Inferior parietal cortex (tissue), 1 donor: ENCODE results near the gene TRIM73.
"Not testable (repeated sequence)": the region's sequence is repeated elsewhere in the genome, so short reads cannot be mapped to it uniquely, and the experiment has no call there.

Experiments used
- DNase-seq: peaks from one replicate; pipeline ENCODE4 v3.0.0-alpha.2; 2016; ENCODE audit errors: extremely low spot score

Gene TRIM73

DNA sequence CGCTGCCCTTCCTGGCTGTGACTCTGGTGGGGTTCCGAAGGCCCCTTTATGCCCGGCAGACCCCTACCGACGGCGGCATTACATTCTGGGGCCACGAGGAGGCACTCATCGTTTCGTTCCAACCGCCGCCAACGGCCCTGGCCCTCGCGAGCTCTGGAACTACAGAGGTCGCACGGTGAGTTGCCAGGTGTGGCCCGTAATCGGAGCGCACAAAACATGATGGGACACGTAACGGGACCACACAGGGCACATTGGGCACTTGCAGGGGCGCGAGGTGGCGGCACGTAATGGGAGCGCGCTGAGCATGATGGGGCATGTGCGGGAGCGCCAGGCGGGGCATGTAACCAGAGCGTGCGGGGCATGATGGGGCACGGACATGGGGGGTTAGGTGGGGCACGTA is at the start of gene TRIM73:
Gene TRIM73 (plus strand): TSS at position 301 of the 400 bp plus-strand sequence. CDS start 3,305 bp downstream, outside the sequence.
- DNase-seq = not testable (repeated sequence)

GRCh38 chr7:75358671-75359541 is 36.5 kb upstream of the TRIM73 start:
- DNase-seq = not testable (repeated sequence)

- not testable (repeated sequence) for DNase-seq
These were observed 35.9 kb upstream of the TRIM73 start for GRCh38 chr7:75359542-75359848.

GRCh38 chr7:75364079-75364478 is 31.4 kb upstream of the TRIM73 start:
- not testable (repeated sequence) for DNase-seq

DNA sequence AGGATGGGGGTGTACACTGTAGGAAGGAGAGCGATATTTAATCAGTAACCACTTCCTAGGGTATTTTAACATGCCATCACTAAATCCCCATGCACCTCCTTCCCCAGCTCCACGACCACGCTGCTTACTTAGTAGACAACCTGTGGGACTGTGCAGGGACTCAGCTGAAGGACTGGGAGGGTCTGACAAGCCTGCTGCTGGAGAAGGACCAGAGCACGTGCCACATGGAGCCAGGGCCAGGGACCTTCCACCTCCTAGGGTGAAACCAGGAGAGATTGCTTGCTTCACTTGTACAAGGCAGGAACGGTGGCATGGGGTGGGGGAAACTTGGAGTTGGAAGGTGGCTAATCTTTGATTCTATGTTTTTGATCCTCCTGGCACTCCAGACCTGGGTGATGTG is 28.8 kb upstream of the TRIM73 start:
- not testable (repeated sequence) for DNase-seq

DNA sequence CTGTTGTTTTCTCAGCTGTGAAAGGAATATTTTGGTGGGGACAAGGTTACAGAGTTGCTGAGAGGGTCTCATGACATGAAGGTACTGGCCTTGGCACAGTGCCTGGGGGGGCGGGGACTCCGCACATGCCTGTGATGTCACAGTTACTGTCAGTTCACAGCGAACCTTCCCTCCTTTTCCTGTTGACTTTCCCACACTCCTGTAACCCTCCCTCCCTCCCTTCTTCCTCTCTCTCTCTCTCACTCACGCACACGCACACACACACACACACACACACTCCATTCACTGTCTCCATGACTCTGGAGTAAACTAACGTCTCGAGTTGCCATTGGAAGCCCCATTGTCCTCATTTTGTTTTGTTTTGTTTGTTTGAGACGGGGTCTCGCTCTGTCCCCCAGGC is 28.1 kb upstream of the TRIM73 start:
- DNase-seq = not testable (repeated sequence)

GRCh38 chr7:75374144-75374518 is 21.3 kb upstream of the TRIM73 start:
- not testable (repeated sequence) for DNase-seq

- not testable (repeated sequence) for DNase-seq
These were observed 20.7 kb upstream of the TRIM73 start for GRCh38 chr7:75374519-75375317.

DNA sequence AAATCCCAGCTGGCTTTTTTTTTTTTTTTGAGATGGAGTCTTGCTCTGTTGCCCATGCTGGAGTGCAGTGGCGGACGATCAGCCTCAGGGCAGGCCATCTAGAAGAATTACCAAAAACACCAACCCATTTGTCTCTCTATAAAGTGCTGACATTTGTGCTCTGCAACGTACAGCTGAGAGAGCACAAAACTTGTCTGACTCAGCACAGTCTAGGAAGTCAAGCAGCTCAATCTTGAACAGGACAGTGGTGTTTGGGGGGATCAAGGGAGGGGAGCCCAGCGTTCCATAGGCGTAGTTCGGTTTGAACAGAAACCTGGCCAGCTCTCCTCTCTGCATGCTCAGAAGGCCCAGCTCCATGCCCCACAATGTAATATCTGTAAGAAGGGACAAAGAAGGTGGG is 2.2 kb upstream of the TRIM73 start:
- not testable (repeated sequence) for DNase-seq

DNA sequence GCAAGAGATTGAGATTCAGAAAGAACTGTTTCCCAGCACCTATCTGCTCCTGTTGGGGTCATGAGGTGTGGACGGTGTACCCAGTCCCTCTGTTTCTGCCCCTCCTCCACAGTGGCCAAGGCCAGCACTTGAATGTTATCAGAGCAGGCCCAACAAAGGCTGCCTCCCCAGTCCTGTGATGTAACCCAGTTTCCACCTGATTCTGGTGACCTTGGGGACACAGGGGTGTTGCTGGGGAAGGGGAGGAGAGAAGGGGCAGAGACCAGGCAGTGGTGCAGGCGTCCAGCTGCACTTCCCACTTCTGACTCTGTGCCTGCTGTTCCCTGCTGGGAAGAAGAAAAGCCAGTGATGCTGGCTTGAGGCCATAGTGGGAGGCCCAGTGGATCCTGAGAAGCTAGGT is 2.4 kb downstream of the TRIM73 start:
- DNase-seq = not testable (repeated sequence)

DNA sequence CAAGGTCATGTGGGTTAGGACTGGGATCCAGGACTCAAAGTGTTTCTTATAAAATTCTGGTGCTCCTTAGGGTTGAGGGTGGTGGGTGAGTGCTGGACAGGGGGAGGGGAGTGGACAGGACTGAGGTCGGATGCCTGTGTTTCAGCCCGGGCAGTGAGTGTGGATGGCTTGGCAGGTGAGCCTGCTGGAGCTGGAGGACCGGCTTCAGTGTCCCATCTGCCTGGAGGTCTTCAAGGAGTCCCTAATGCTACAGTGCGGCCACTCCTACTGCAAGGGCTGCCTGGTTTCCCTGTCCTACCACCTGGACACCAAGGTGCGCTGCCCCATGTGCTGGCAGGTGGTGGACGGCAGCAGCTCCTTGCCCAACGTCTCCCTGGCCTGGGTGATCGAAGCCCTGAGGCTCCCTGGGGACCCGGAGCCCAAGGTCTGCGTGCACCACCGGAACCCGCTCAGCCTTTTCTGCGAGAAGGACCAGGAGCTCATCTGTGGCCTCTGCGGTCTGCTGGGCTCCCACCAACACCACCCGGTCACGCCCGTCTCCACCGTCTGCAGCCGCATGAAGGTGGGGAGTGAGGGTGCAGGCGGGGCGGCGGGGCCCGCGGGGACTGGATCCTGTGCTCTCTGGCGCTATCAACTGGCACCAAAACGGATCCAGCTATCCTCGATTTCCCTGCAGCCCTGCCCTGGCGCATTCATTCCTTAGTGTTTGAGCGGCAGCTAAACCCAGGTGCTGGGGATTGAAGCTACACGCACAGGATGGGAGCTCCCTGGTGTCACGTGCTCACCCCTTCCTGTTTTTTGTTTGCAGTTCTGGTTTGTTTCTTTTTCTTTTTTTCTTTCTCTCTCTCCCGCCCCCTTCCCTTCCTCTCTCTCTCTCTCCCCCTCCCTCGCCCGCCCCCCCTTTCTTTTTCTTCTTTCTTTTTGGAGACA is 3.6 kb downstream of the TRIM73 start:
- DNase-seq = not testable (repeated sequence)

GRCh38 chr7:75400575-75400974 is 5.1 kb downstream of the TRIM73 start:
- DNase-seq = not testable (repeated sequence)

DNA sequence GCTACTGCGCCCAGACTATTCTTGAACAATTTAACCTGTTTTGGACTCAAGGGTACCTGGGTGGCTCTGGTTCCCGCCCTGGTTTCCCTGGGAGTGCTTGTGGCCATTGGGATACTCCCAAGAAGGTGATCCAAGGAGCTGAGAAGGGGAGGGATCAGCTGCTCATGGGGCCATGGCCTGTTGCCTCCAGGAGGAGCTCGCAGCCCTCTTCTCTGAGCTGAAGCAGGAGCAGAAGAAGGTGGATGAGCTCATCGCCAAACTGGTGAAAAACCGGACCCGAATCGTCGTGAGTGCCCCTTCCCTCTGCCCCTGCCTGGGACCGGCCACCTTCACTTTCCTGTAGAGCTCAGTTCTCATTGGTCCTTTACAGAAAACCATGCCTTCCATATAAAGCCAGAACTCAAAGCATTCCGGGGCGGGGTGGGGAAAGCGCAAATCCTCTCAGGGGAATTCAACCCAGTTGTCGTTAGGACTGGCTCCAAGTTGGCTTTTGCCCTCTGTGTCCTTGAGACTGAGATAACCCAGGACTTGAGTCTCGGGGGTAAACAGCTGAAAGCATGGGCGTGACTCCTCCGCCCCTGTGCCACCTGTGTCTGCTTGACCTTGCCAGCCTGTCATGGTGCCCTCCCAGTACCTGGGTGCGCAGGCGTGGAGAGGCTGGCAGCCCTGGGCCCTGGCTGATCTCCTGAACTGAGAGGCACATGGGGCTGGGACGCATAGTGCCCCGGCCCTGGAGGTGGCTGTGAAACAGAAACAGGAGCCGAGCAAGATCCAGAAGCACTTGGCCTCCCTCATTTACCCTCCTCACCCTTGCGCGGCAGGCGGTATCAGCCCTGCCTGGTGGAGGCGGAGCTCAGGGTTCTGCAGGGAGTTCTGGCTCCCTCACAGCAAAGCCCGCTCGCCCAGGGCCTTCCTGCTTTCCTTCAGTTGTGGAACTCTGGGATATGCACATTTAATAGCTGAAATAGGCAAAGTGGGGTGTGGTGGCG is 8.3 kb downstream of the TRIM73 start:
- DNase-seq = not testable (repeated sequence)

- DNase-seq = not testable (repeated sequence)
These were observed 9.2 kb downstream of the TRIM73 start for GRCh38 chr7:75404663-75405062.

DNA sequence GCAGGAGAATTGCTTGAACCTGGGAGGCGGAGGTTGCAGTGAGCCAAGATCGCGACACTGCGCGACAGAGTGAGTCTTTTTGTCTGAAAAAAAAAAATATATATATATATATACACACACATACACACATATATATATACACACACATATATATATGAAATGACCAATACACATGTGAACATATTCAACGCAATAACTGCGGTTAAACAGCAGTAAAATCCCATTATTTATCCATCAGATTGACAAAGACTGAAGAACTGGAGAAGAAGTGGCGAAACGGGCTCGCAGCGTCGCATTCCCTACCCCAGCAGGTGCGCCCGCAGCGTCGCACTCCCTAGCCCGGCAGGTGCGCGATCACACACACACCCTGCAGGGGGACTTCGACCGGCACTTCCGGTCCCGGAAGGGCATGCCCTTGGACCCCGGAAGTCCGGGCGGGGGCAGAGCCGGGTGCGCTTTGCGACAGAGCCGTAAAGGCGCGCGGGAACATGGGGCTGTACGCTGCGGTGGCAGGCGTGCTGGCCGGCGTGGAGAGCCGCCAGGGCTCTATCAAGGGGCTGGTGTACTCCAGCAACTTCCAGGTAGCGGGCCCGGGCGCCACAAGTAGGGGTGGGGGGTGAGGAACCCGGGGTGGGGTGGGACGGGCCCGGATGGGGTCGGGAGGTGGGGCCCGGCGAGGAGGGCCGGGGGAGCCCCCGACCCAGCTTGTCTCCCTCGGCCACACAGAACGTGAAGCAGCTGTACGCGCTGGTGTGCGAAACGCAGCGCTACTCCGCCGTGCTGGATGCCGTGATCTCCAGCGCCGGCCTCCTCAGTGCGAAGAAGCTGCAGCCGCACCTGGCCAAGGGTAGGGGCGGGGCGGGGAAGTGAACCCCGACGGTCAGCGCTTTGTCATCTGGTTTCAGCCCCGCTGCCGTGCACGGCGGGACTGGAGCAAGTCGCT is 14.7 kb downstream of the TRIM73 start:
- DNase-seq = not testable (repeated sequence)

DNA sequence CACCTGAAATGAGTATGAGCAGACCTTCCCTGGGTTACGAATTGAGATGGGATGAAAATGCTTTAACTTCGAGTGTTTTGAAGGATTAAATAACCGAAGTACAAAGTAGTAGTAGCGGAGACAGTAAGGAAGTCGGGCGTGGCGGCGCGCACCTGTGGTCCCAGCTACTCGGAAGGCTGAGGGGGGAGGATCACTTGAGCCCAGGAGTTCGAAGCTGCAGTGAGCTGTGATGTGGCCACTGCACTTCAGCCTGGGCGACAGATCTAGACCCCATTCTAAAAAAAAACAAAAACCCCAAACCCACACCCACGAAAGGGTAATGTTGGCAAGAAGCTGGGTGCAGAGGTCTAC is 15.4 kb downstream of the TRIM73 start:
- DNase-seq = not testable (repeated sequence)

- not testable (repeated sequence) for DNase-seq
These were observed 18.8 kb downstream of the TRIM73 start for GRCh38 chr7:75414204-75414603.

- DNase-seq = not testable (repeated sequence)
These were observed 19.4 kb downstream of the TRIM73 start for GRCh38 chr7:75414708-75415427.

DNA sequence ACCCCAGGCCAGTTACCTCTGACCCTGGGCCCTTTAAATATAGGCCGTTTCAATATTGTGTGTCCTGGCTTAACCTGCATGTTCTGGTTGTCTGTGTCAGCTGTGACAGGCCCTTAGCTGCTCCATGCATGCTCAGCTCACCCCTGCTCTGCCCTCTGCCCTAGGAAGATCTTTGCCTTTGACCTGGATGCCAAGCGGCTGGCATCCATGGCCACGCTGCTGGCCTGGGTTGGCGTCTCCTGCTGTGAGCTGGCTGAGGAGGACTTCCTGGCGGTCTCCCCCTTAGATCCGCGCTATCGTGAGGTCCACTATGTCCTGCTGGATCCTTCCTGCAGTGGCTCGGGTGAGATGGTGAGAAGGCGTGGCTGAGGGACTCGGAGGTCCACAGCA is 20.0 kb downstream of the TRIM73 start:
- DNase-seq = not testable (repeated sequence)
